HK-2 (cell line): ENCODE results near the gene GAK.

Experiments
- DNase-seq: peaks from one replicate; pipeline ENCODE4 v3.0.0-alpha.2; 2018; ENCODE audit not compliant: unreplicated experiment

The GAK gene

GRCh38 chr4:907103-907400 is 25.1 kb downstream of the GAK start:
- DNase-seq: no peak

- no peak for DNase-seq
These were observed 25.6 kb downstream of the GAK start for GRCh38 chr4:906339-907102.

DNA sequence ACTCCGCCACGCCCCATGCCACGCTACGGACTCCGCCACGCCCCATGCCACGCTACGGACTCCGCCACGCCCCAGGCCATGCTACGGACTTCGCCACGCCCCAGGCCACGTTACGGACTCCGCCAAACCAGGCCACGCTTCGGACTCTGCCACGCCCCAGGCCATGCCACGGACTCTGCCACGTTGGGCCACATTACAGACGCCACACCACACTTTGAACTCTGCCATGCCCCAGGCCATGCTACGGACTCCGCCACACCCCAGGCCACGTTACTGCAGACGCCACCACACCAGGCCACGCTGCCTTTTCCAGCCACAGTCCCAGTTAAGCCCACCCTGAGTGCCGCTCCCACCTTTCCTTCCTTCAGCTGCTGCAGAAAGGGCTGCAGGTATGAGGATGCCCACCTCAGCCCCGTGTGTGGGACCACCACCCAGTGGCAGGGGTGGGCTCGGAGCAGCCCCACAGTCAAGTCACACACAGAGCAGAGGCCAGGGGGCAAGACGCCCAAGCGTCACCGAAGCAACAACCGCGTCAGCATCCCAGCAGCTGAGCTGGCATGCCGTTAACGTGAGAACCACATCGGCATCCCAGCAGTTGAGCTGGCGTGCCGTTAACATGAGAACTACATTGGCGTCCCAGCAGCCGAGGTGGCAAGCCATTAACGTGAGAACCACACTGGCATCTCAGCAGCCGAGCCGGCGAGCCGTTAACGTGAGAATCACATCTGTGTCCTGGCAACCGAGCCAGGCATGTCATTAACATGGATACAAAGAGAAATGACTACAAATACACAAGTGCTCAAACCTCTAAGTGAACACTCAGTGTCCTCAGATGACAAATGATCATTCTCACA is 26.4 kb downstream of the GAK start:
- no peak for DNase-seq

DNA sequence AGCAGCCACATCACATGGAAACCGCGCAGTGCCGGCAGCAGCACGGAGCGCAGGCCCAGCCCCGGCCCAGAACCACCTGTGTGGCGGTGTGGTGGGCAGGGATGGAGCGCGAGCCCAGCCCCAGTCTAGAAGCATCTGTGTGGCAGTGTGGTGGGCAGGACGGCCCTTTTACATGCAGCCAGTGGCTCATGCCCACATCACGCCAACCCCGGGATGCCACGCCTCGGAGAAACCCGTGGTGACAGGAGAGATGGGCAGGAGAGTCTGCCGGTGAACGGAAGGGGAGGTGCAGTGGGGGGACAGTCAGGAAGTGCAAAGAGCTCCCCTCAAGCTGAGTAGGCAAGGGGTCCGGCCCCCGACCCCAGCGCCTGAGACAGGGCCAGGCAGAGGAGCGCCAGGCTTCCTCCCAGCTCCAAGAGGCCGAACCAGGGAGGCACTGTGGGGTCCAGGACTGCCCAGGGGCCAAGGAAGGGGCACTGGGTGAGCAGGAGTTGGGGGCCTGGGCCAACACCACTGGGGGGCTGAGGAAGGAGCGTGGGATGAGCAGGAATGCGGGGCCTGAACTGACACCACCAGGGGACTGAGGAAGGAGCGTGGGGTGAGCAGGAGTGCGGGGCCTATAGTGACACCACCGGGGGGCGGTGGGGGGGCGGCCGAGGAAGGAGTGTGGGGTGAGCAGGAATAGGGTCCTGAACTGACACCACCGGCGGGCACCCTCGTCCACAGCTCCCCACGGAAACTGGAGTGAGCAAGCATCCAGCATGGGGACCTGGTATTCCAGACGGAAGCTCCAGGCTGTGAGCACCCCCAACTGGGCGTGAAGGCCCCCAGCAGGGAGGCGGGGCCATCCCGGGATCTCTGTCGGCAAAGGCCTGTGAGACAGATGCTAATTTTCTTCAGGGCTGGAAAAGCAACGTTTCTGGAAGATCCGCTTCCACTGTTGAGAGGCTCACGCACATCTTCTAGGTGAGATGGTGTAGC is 28.8 kb downstream of the GAK start:
- no peak for DNase-seq

DNA sequence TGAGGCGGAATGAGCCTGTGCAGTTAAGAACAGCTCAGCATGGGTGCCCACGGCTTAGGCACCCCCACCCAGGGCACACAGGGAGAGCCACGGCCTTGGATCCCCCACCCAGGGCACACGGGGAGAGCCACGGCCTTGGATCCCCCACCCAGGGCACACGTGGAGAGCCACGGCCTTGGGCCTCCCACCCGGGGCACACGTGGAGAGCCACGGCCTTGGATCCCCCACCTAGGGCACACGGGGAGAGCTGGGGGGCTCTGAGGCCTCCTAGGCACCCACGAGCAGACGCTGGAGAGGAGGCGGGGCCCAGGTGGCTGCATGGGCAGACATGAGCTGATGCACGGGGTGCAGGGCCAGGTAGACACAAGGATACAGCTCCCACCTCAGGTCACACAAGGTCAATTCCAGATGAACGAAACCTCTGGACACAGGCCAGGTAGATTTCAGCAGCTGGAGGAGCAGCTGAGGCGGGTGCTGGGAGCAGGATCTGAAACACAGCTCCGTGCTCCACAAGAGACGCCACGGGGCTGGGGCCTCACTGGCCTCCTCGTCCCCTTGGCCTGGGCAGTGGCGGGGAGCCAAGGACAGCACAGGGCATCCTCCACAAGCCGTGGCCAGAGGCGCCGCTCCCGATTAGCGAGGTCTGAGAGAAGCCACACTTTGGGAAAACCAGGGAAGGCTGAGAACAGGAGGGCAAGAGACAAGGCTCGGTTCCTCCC is 30.8 kb downstream of the GAK start:
- DNase-seq: no peak

- no peak for DNase-seq
These were observed 31.4 kb downstream of the GAK start for GRCh38 chr4:900721-901120.

- DNase-seq: no peak
These were observed 32.0 kb downstream of the GAK start for GRCh38 chr4:900073-900472.

DNA sequence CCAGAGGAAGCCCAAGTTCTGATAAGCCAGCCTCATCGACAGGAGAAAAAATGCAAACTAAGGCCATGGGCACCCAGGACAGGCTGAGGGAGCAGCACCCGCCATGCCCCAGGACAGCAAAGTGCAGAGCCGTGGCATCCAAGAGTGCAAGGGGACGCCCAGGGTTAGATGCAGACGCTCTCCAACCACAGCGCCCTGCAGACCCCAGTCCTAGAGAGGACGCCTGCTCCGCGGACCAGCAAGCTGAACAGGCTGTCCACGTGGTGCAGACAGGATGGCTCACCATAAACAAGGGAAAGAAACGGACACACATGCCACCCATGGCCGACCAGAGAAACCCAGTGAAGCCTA is 32.6 kb downstream of the GAK start:
- DNase-seq: no peak

DNA sequence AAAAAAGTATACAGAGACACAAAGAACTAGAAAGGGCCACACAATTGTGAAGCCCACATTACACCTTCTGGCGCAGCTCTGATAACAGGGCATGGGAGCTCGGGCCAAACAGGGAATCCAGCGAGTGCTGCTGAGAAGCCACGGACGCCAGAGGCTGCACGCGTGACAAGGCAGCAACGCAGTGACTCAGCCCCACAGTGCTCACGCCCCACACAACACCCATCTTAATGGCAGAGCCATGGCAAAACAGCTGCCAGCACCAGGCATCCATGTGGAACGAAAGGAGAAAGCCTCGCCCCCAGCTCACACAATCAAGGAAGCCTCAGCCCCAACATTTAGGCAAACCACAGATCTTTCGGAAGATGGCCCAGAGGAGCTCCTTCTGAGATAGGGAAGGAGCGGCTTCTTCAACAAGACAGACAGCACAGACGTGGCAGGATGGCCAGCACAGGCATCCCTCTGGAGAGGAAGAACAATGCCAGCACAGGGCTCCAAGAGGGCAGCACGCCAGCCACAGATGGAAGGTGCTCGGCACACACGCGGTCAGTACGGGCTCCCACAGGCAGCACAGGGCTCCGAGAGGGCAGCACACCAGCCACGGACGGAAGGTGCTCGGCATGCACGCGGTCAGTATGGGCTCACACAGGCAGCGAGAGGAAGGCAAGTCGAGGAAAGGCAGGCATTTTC is 33.1 kb downstream of the GAK start:
- DNase-seq: no peak

DNA sequence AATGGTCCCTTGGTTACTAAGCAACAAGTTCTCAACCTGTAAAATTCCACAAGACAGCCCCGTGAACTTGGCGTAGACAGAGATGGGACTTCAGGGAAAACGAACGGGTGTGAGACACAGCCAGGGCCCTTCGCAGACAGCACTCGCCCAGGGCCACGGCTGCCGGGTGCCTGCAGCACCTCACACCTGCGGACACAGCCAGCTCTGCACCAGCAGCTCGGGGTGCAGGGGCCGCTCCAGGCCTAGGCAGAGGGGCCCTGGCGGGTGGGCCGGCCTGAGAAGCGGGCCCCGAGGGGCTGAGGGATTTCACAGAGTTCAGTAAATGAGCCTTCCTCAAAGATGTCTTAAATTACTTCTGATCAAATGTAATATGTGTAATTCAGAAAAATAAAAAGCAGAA is 34.0 kb downstream of the GAK start:
- no peak for DNase-seq

DNA sequence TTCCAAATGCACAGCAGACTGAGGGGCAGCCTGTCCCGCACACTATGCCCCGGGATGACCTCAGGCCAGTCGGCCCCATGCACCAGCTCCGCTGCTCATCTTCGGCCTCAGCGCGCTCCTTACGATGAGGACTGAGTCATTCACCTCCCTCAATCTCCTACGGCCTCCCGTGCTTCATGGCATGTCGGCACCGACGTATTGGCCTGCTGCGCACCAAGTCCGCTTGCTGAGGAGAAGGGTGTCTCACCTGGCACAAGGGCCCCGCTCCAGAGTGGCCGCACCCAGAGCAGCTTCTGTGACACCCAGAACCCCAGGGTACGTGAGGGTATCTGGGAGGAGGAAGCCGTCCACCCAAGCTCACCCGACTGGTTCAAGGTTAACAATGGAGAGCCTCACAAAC is 35.5 kb downstream of the GAK start:
- no peak for DNase-seq

DNA sequence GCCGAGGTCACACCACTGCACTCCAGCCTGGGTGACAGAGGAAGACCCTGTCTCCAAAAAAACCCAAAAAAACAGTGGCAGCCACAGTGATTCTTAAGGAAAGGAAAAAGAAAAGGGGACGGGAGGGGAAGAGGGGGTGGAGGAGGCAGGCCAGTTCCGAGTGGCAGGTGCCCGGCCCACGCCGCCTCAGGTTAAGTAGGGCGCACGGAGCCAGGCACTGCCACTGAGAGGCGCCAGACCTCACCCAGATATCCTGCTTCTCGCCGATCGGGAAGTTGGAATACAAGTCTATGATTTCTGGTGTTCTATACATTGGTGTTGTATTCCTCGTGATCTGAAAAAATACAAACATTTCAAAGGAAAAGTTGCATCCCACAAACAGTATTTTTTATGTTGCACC is 35.9 kb downstream of the GAK start:
- DNase-seq: no peak

DNA sequence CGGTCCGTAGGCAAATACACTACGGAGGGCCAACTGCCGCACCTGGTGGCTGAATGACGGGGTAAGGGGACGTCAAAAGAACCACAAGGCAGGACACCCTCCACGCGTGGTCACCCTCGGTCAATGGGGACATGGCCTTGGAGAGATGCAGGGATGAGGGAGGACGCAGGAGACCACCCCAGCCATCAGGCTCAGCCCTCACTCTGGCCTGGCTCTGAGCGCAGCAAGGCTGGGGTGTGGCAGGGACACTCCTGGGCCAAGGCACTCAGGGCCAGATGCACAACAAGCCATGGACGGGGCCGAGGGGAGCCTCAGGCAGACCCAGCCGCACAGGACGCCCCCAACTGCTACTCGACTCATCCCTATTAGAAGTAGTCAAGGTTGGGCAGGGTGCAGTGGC is 36.5 kb downstream of the GAK start:
- no peak for DNase-seq

- DNase-seq: no peak
These were observed 38.0 kb downstream of the GAK start for GRCh38 chr4:893995-894705.

DNA sequence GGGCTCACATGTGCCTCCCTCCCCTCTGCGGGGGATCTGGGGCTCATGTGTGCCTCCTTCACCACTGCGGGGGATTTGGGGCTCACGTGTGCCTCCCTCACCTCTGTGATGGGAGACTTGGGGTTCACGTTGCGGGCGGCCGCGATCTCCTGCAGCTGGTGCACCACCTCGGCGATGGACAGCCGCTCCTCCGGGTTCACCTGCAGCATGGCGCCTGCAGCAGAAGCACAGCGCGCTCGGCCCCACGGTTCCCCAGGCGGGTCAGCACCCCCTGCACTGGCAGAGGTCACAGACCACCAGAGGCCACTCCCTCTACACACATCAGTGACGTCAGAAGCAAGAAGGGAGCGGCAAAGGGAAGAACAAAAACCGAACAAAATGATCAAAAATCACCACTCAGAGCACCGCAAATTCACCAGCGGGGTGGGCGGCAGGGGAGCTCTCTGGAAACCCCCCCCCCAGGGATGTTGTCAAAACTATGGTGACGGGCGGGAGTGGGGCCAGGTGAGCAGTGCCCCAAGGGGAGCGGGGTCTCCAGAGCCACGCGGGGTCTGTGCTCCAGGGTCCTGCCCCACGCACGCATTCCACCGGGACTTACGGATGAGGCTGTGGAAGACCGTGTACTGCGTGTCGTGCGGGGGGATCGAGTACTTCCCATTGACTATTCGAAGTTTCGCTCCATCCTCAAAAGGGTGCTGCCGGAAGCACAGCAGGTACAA is 38.7 kb downstream of the GAK start:
- no peak for DNase-seq

DNA sequence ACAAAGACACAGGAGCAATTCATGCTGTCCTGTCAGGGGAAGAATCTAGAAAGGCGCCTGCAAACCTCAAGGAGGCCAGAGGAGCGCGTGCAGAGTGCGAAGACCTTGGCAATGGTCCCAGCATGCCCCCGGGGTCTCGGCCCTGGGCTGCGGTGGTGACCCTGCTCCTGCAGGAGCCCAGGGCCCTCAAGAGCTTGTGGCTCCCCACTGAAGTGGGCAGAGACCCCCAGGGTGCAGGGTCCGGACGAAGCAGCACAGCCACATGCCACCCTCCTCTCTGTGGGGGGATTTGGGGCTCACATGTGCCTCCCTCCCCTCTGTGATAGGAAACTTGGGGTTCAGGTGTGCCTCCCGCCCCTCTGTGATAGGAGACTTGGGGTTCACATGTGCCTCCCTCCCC is 39.3 kb downstream of the GAK start:
- DNase-seq: no peak

- peak; percentile 24 for DNase-seq
These were observed 40.4 kb downstream of the GAK start for GRCh38 chr4:891747-892146.

DNA sequence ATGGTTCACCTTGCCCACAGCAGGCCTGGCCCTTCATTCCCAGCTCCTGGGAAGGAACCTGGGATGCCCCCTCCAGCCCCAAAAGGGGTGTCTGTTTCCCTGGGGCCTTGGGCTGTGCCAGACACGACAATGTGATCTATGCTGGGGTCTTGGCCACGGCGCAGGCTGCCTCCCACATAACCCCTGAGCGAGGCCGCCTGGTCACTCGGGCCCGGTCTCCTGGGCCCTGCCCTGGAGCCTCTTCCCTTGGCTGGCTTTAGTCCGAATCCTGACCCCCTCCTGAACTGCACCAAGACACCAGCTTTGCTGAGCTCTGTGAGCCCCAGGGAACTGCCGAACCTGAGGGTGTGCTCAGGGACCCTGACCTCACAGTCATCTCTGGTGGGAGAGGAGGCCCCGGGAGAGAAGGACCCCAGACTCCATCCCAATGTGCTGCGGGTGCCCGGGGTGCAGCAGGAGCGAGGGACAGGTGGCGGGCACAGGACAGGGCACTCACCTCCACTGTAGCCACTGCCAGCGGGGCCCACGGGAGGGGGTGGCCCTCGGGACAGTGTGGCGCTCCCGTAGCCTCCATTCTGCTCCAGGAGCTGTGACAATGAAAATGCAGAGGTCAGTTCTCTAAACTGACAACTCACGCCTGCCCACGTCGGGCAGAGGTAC is 42.0 kb downstream of the GAK start:
- DNase-seq: no peak

DNA sequence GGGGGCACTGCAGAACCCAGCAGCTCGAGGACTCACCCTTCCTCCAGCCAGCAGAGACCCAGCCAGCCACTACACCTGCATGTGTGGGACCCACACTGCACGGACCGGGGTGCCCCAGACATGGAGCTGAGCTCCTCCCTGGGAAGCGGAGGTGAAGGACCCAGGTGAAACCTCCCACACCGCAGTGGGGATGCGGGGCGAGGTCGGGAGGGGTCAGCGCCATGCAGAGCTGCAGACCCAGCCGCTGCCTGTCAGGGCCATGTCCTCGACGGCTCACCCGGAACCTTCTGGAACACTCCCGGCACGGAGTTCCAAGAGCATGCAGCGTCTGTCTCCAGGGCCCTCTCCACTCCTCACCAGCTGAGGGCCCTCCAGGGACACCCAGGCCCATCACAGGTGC is 42.6 kb downstream of the GAK start:
- DNase-seq: no peak
